ENCODE results near the gene F8.

Gene F8

DNA sequence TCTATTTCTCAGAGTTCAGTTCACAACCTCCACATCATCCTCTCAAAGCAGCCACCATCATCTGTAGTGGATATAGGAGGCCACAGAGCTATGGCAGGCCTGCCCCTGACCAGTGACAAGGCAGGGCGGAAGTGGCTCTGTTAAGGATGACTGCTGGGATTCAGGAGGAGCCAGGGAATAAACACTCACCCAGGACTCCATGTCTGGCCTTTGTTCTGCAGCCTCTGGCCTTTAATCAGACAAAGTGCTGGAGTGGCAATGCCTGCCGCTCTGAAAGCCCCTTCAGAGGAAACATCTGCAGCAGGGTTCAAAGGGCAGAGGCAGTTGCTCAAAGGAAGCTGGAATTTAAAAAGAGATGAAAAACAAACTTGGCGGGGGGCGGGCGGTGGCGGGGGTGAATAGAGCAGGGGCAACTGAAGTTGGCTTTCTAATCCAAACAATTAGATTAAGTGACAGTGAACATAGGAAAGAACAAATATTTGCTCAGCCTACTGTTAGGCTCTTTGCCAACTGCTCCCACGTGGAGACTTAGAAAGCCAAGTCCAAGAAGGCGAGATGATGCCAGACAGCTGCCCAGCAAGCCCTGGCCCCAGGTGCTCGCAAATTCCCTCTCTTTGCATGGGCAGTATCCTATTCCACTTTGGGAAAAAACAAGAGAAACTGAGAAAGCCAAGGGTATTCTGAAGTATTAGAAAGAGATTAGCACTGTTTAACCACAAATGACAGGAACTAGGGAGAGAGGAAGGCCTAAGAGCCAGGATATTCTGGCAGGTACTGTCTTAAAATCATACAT is 222.8 kb downstream of the F8 start:
- H3K4me1 ChIP-seq (ENCODE audit: control insufficient read depth in 1 of 2, insufficient read depth in 1 of 2, low read depth in 1 of 2, low read length in 1 of 2), result peaks cover 73 to 89% of the 10 kb centered on the region in 2 experiments

GRCh38 chrX:154797006-154797405 is 225.5 kb downstream of the F8 start:
- Histone ChIP-seq H3K4me3 (ENCODE audit: low read depth in 1 of 2, low read length in 1 of 2) (no peak overlapping the region), H3K27me3 (no peaks in the 10 kb centered on the region), H3K27ac (peak overlapping the region; percentile 97), H3K9me3 (no peaks in the 10 kb centered on the region), H3K4me1 (ENCODE audit: control insufficient read depth in 1 of 2, insufficient read depth in 1 of 2, low read depth in 1 of 2, low read length in 1 of 2) (peaks cover 60 to 72% of the 10 kb centered on the region in 2 experiments), H3K36me3 (no peaks in the 10 kb centered on the region)
- TF ChIP-seq CTCF (IDR thresholded peaks at IDR 0.05), result no peak

More for the DNA sequence above, 222.8 kb downstream of the F8 start:
- Histone ChIP-seq H3K27ac (peak overlapping the region; percentile 97), H3K4me3 (ENCODE audit: low read depth in 1 of 2, low read length in 1 of 2) (peak overlapping the region; percentile 48 to 50), H3K9me3 (no peaks in the 10 kb centered on the region), H3K36me3 (no peaks in the 10 kb centered on the region), H3K27me3 (no peaks in the 10 kb centered on the region)
- no peak for TF ChIP-seq CTCF (IDR thresholded peaks at IDR 0.05)

DNA sequence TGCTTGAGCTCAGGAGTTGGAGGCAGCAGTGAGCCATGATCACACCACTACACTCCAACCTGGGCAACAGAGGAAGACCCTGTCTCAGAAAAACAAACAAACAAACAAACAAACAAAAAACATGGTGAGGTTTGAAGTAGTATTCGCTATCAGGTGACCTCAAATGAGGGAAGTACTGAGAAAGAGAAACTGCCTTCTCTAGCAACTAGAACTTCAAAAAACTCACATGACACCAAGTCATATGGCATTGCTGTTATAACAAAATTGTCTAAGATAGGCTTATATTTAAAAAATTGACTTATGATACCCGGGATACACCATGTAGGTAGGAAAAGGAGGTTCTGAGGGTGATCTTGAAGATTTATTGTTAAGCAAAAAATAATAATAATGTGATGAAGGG is 227.5 kb downstream of the F8 start:
- H3K27ac ChIP-seq, result peak overlapping the region; percentile 92
- H3K4me3 ChIP-seq (ENCODE audit: low read depth in 1 of 2, low read length in 1 of 2), result no peak overlapping the region
- H3K27me3 ChIP-seq, result no peaks in the 10 kb centered on the region
- peaks cover 42 to 52% of the 10 kb centered on the region in 2 experiments for H3K4me1 ChIP-seq (ENCODE audit: control insufficient read depth in 1 of 2, insufficient read depth in 1 of 2, low read depth in 1 of 2, low read length in 1 of 2)
- H3K9me3 ChIP-seq, result no peaks in the 10 kb centered on the region
- TF ChIP-seq CTCF (IDR thresholded peaks at IDR 0.05), result no peak
- H3K36me3 ChIP-seq, result no peaks in the 10 kb centered on the region

GRCh38 chrX:154793084-154793795 is 229.3 kb downstream of the F8 start:
- no peak overlapping the region for H3K27ac ChIP-seq
- no peaks in the 10 kb centered on the region for H3K9me3 ChIP-seq
- H3K27me3 ChIP-seq, result no peaks in the 10 kb centered on the region
- TF ChIP-seq CTCF (IDR thresholded peaks at IDR 0.05), result no peak
- H3K36me3 ChIP-seq, result peaks cover 12% of the 10 kb centered on the region
- no peak overlapping the region for H3K4me3 ChIP-seq (ENCODE audit: low read depth in 1 of 2, low read length in 1 of 2)
- peaks cover 24 to 35% of the 10 kb centered on the region in 2 experiments for H3K4me1 ChIP-seq (ENCODE audit: control insufficient read depth in 1 of 2, insufficient read depth in 1 of 2, low read depth in 1 of 2, low read length in 1 of 2)

GRCh38 chrX:154791939-154792338 is 230.6 kb downstream of the F8 start:
- Histone ChIP-seq H3K4me3 (ENCODE audit: low read depth in 1 of 2, low read length in 1 of 2) (no peak overlapping the region), H3K4me1 (ENCODE audit: control insufficient read depth in 1 of 2, insufficient read depth in 1 of 2, low read depth in 1 of 2, low read length in 1 of 2) (peaks cover 17 to 22% of the 10 kb centered on the region in 2 experiments), H3K36me3 (peaks cover 12% of the 10 kb centered on the region), H3K27ac (no peak overlapping the region), H3K27me3 (no peaks in the 10 kb centered on the region), H3K9me3 (no peaks in the 10 kb centered on the region)
- TF ChIP-seq CTCF (IDR thresholded peaks at IDR 0.05), result no peak

All from neutrophil (primary cell).